NCI-H2081 treated with DMSO at 0.1 percent for 48 hours (cell line): ENCODE data around the gene OR8B12.
"Not testable (repeated sequence)": the region's sequence is repeated elsewhere in the genome, so short reads cannot be mapped to it uniquely, and the experiment has no call there.

Experiments used
- DNase-seq: peaks from one replicate; lab custom pipeline; 2025; lab: John Stamatoyannopoulos, UW

Gene OR8B12

GRCh38 chr11:124520550-124520854 lies 23.0 kb downstream of the OR8B12 start:
- no peak for DNase-seq

GRCh38 chr11:124519850-124520549 lies 23.5 kb downstream of the OR8B12 start:
- DNase-seq: no peak

- no peak for DNase-seq
Measured at GRCh38 chr11:124518989-124519451, 24.4 kb downstream of the OR8B12 start.

- DNase-seq: no peak
Measured at GRCh38 chr11:124517314-124517713, 26.1 kb downstream of the OR8B12 start.

GRCh38 chr11:124514675-124515074 lies 28.8 kb downstream of the OR8B12 start:
- not testable (repeated sequence) for DNase-seq

- DNase-seq: no peak
Measured at GRCh38 chr11:124514131-124514530, 29.3 kb downstream of the OR8B12 start.

GRCh38 chr11:124511745-124512144 lies 31.7 kb downstream of the OR8B12 start:
- DNase-seq: no peak

- no peak for DNase-seq
Measured at GRCh38 chr11:124510279-124510678, 33.2 kb downstream of the OR8B12 start.

- no peak for DNase-seq
Measured at GRCh38 chr11:124499711-124500110, 43.7 kb downstream of the OR8B12 start.

- DNase-seq: no peak
Measured at GRCh38 chr11:124493016-124493655, 50.3 kb downstream of the OR8B12 start.
